Measurements from ENCODE around the gene GNAI3. TPM values are rescaled to one million over a fixed set of nuclear protein-coding genes. Genes with fewer than 3 reads are reported as not detected.

The GNAI3 gene
- total RNA-seq, 1 experiment from 2014 or later: 20.2 TPM

- DNase-seq (ENCODE audit: low read depth): no peak
These were observed 50.2 kb downstream of the GNAI3 start for GRCh38 chr1:109598655-109599054.

GRCh38 chr1:109603229-109603628, 54.8 kb downstream of the GNAI3 start:
- no peak for DNase-seq (ENCODE audit: low read depth)

- no peak for DNase-seq (ENCODE audit: low read depth)
These were observed 57.0 kb downstream of the GNAI3 start for GRCh38 chr1:109605381-109605780.

- DNase-seq (ENCODE audit: low read depth): no peak
These were observed 61.5 kb downstream of the GNAI3 start for GRCh38 chr1:109609881-109610280.

GRCh38 chr1:109610609-109611307, 62.3 kb downstream of the GNAI3 start:
- no peak for DNase-seq (ENCODE audit: low read depth)

GRCh38 chr1:109611308-109611990, 63.0 kb downstream of the GNAI3 start:
- no peak for DNase-seq (ENCODE audit: low read depth)

- DNase-seq (ENCODE audit: low read depth): peak; percentile 21
These were observed 65.1 kb downstream of the GNAI3 start for GRCh38 chr1:109613361-109614147.

GRCh38 chr1:109615879-109616278, 67.5 kb downstream of the GNAI3 start:
- DNase-seq (ENCODE audit: low read depth): no peak

GRCh38 chr1:109616391-109616790, 68.0 kb downstream of the GNAI3 start:
- DNase-seq (ENCODE audit: low read depth): no peak

GRCh38 chr1:109617291-109617801, 68.9 kb downstream of the GNAI3 start:
- peak; percentile 82 for DNase-seq (ENCODE audit: low read depth)

GRCh38 chr1:109618661-109619575, 70.5 kb downstream of the GNAI3 start:
- no peak for DNase-seq (ENCODE audit: low read depth)

GRCh38 chr1:109619576-109620400, 71.4 kb downstream of the GNAI3 start, which contains the start of the genes AMPD2 and GNAT2:
Gene AMPD2 (plus strand): TSS chr1:109619837. CDS start chr1:109621176, 1,339 bp downstream.
Gene GNAT2 (minus strand): TSS chr1:109619616. CDS start chr1:109612870, 6,746 bp downstream.
- DNase-seq (ENCODE audit: low read depth): peak; percentile 80

- DNase-seq (ENCODE audit: low read depth): peak; percentile 64
These were observed 72.0 kb downstream of the GNAI3 start for GRCh38 chr1:109620401-109620791.

- DNase-seq (ENCODE audit: low read depth): peak; percentile 94
These were observed 72.4 kb downstream of the GNAI3 start for GRCh38 chr1:109620841-109621286.

- DNase-seq (ENCODE audit: low read depth): no peak
These were observed 73.1 kb downstream of the GNAI3 start for GRCh38 chr1:109621379-109622136.

- DNase-seq (ENCODE audit: low read depth): no peak
These were observed 73.9 kb downstream of the GNAI3 start for GRCh38 chr1:109622137-109622892.

GRCh38 chr1:109622895-109623294, 74.5 kb downstream of the GNAI3 start:
- no peak for DNase-seq (ENCODE audit: low read depth)

- no peak for DNase-seq (ENCODE audit: low read depth)
These were observed 75.3 kb downstream of the GNAI3 start for GRCh38 chr1:109623601-109624161.
